Sigmoid colon (tissue), 7 donors: ENCODE data around the gene PKMYT1. TPM values are rescaled to one million over a fixed set of nuclear protein-coding genes. Genes with fewer than 3 reads are reported as not detected.

ENCODE experiments used
- DNase-seq: peaks from one replicate; pipeline ENCODE4 v3.0.0-alpha.2; 2019
- H3K27ac ChIP-seq, 4 donors: fragments of 200-600 bp; sonication (generic); one replicate each; pipeline ENCODE4 v1.5.1; 2016 to 2019; ENCODE audit warnings: mild to moderate bottlenecking in 1 of 4
- H3K27me3 ChIP-seq, 3 donors: fragments of 200-600 bp; sonication (generic); one replicate each; pipeline ENCODE4 v1.5.1; 2019; ENCODE audit warnings: mild to moderate bottlenecking in 1 of 3
- H3K36me3 ChIP-seq, 4 donors: fragments of 200-600 bp; sonication (generic); one replicate each; pipeline ENCODE4 v1.5.1; 2016 to 2019
- H3K4me1 ChIP-seq, 4 donors: fragments of 200-600 bp; sonication (generic); one replicate each; pipeline ENCODE4 v1.5.1; 2017 to 2019
- H3K4me3 ChIP-seq, 4 donors: fragments of 200-600 bp; sonication (generic); one replicate each; pipeline ENCODE4 v1.5.1; 2017 to 2019; ENCODE audit warnings: mild to moderate bottlenecking in 2 of 4, moderate library complexity in 1 of 4
- H3K9me3 ChIP-seq, 4 donors: fragments of 200-600 bp in 3 of 4; sonication (generic) in 3 of 4; one replicate each; pipeline versions ENCODE4 v1.5.1 to v1.6.1; 2013 to 2019
- EP300 ChIP-seq, 4 donors: sonication (generic); formaldehyde crosslinking; IDR thresholded peaks; one replicate each; pipeline ENCODE4 v1.6.1; 2017; ENCODE audit warnings: antibody characterized with exemption in 4 of 4
- POLR2A ChIP-seq, 2 donors: fragments of 450-650 bp; IDR thresholded peaks; one replicate each; pipeline ENCODE4 v1.6.1; 2016; ENCODE audit warnings: antibody characterized with exemption in 2 of 2, mild to moderate bottlenecking in 2 of 2, moderate library complexity in 2 of 2
- POLR2AphosphoS5 ChIP-seq, 4 donors: sonication (generic); formaldehyde crosslinking; IDR thresholded peaks; one replicate each; pipeline ENCODE4 v1.6.1; 2017; ENCODE audit warnings: antibody characterized with exemption in 4 of 4
- WGBS, 2 donors: extraction: QIAGEN DNeasy Blood & Tissue Kit; methylation state at CpG; one replicate each; pipeline ENCODE4 v1.1.7; 2013; 5-methylcytosine and 5-hydroxymethylcytosine counted together
- intact Hi-C: fragments of 100-400 bp; cut with DNase I; formaldehyde crosslinking; loops from one replicate; pipeline ENCODE4 v1.15.1; 2023
- polyA plus RNA-seq, 3 donors: library from polyadenylated mRNA; stranded (reverse); fragments of 200-250 nt; gene quantifications; one replicate each; pipeline ENCODE4 v1.2.3, GENCODE V29; 2013
- total RNA-seq, 4 donors: library from RNA; depleted of rRNA; stranded (reverse); fragments of >200 nt; gene quantifications; one replicate each; pipeline ENCODE4 v1.1.0, GENCODE V29; 2016
- TF ChIP-seq, protein P1 (sequence below), 4 experiments: fragments of 450-650 bp in 3 of 4; fragments of 200-600 bp in 1 of 4; IDR thresholded peaks; one replicate each; pipeline ENCODE4 v1.5.1; 2016 to 2019; ENCODE audit warnings: antibody characterized with exemption in 4 of 4, mild to moderate bottlenecking in 3 of 4, moderate library complexity in 2 of 4
- donor health status: healthy with polysubstance abuse.
- donor health status: Bipolar disorder and iron deficiency.
- donor health status: healthy.

PKMYT1 gene
- total and polyA plus RNA-seq, 7 donors = 0.95 to 33.1 (median 2.9) TPM; not detected in 3

DNA sequence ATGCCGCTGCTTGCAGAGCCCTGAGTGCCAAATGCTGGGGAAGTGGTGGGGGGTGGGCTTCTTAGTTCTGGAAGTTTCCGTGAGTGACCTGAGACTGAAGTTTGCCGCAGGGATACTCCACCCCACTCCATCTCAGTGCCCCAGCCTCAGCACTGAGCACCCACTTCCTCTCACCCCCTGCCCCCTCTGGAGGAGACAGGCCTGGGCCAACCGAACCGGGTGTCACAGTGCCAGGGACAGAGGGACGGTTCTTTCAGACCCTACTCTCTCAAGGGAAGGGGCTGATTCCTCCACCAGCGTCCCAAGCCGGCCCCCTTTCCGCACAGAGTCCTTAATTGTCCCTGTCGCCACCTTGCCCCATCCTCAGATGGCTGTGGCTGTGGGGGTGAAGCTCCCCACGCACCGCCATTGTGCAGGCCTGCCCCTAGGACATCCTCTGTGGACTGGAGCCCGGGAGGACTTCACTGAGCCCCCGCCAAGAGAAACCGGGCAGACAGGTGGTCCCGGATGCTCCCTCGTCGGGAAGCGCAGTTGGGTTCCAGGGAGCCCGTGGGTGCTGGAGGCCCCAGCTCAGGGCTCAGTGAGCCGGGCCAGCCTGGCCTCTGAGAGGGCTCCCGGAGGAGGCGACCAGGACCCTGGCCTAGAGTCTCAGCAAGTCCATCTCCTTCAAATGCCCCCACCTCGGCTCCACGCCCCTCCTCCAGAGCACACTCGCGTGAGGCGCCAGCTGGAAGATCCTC is 17.7 kb downstream of the PKMYT1 start:
- intact Hi-C loops = no loop called here
- Histone ChIP-seq H3K36me3 (no peaks in the 10 kb centered on the region), H3K27me3 (peaks cover 56 to 93% (median 83%) of the 10 kb centered on the region in 3 donors), H3K4me1 (peaks cover 0 to 42% (median 37%) of the 10 kb centered on the region in 4 donors), H3K4me3 (no peak overlapping the region), H3K27ac (no peak overlapping the region), H3K9me3 (no peaks in the 10 kb centered on the region)
- DNase-seq = no peak
- no peak for TF ChIP-seq EP300 (IDR thresholded peaks at IDR 0.05)
- TF ChIP-seq, protein P1, sequence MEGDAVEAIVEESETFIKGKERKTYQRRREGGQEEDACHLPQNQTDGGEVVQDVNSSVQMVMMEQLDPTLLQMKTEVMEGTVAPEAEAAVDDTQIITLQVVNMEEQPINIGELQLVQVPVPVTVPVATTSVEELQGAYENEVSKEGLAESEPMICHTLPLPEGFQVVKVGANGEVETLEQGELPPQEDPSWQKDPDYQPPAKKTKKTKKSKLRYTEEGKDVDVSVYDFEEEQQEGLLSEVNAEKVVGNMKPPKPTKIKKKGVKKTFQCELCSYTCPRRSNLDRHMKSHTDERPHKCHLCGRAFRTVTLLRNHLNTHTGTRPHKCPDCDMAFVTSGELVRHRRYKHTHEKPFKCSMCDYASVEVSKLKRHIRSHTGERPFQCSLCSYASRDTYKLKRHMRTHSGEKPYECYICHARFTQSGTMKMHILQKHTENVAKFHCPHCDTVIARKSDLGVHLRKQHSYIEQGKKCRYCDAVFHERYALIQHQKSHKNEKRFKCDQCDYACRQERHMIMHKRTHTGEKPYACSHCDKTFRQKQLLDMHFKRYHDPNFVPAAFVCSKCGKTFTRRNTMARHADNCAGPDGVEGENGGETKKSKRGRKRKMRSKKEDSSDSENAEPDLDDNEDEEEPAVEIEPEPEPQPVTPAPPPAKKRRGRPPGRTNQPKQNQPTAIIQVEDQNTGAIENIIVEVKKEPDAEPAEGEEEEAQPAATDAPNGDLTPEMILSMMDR (IDR thresholded peaks at IDR 0.05) = no peak
- no peak for TF ChIP-seq POLR2AphosphoS5 (IDR thresholded peaks at IDR 0.05)
- no peak for TF ChIP-seq POLR2A (IDR thresholded peaks at IDR 0.05)
- 19 to 30% methylated on average over 28 of the region's 28 CpGs for WGBS, 2 donors

DNA sequence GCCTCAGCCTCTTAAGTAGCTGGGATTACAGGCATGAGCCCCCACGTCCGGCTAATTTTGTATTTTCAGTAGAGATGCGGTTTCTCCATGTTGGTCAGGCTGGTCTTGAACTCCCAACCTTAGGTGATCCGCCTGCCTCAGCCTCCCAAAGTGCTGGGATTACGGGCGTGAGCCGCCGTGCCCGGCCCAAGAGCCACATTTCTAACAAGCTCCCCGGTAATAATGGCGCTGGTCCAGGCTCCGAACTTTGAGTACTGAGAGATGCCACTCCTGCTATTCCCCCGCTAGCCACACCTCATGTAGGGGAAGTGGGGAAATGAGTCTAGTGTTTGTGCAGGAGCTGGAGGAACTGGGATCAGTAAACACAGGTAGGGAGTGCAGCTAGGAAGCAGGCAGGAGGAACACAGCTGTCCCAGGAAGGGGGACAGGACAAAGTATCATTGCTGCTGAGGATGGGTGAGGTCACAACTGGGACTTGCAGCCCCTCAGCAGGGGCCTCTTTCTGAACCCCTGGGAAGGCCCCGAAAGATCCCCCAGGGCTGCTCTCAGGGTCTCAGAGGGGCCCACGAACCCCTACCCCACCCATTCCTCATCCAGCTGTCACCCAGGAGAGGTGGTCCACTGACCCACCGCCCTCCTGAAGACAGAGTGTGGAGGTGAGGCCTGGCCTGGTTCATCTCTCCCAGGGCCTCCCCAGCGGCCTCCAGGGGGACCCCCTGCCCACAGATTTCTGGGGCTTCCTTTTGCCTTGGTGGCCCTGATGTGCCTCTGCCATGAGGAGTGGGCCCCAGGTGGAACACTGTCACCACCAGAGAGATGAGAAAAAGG is 19.8 kb downstream of the PKMYT1 start:
- H3K36me3 ChIP-seq = no peaks in the 10 kb centered on the region
- no peak for DNase-seq
- H3K9me3 ChIP-seq = no peaks in the 10 kb centered on the region
- H3K27ac ChIP-seq = no peak overlapping the region
- no peak for TF ChIP-seq POLR2A (IDR thresholded peaks at IDR 0.05)
- TF ChIP-seq, protein P1 (IDR thresholded peaks at IDR 0.05) = no peak
- TF ChIP-seq POLR2AphosphoS5 (IDR thresholded peaks at IDR 0.05) = no peak
- TF ChIP-seq EP300 (IDR thresholded peaks at IDR 0.05) = no peak
- WGBS, 2 donors = 39 to 70% methylated on average over 17 of the region's 17 CpGs
- H3K27me3 ChIP-seq = peaks cover 34 to 93% (median 80%) of the 10 kb centered on the region in 3 donors
- H3K4me1 ChIP-seq = peaks cover 0 to 29% (median 27%) of the 10 kb centered on the region in 4 donors
- H3K4me3 ChIP-seq = no peak overlapping the region
- intact Hi-C loops = no loop called here

DNA sequence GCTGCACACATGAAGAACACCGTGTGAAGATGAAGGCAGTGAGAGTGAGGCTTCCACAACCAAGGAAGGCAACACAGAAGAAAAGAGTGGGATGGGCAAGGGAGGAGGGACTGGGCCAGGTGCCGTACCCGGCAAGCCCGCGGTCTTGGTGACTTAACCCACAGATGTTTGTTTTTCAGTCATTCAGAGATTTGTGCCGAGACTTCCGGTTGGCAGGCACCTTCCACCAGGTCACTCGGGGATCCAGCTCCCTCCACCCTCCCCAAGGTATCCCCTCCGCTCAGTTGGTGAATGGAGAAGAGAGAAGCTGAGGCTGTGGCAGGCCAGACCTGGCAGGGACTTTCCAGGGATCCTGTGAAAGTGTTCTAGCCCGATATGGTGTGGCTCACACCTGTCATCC is 21.0 kb downstream of the PKMYT1 start:
- no peak overlapping the region for H3K27ac ChIP-seq
- peaks cover 23 to 92% (median 77%) of the 10 kb centered on the region in 3 donors for H3K27me3 ChIP-seq
- H3K36me3 ChIP-seq = no peaks in the 10 kb centered on the region
- intact Hi-C loops = no loop called here
- no peak for DNase-seq
- WGBS, 2 donors = 15 to 65% methylated on average over 10 of the region's 10 CpGs
- no peaks in the 10 kb centered on the region for H3K9me3 ChIP-seq
- H3K4me3 ChIP-seq = no peak overlapping the region
- TF ChIP-seq, protein P1 (IDR thresholded peaks at IDR 0.05) = no peak
- TF ChIP-seq POLR2AphosphoS5 (IDR thresholded peaks at IDR 0.05) = no peak
- no peak for TF ChIP-seq EP300 (IDR thresholded peaks at IDR 0.05)
- TF ChIP-seq POLR2A (IDR thresholded peaks at IDR 0.05) = no peak
- H3K4me1 ChIP-seq = peaks cover 0 to 17% (median 16%) of the 10 kb centered on the region in 4 donors

DNA sequence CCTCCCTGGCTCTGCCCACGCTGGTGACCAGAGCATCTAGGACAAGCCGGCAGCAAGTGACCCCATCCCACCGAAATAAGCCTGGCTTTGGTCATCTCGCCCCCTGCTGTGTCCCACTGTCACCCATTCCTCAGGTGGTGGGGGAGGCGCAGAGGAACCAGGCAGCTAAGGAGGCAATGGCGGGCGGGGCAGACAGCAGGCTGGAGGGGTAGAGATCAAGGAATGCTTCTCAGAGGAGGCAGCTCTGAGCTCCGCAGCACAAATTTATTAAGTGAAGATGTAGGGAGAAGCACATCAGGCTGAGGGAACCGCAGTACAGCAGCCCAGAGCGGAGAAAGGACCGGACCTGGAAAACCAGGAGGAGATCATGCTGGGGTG is 23.7 kb downstream of the PKMYT1 start:
- peaks cover 0 to 66% (median 51%) of the 10 kb centered on the region in 3 donors for H3K27me3 ChIP-seq
- WGBS, 2 donors = 87 to 91% methylated on average over 11 of the region's 11 CpGs

More for the DNA sequence above, 23.7 kb downstream of the PKMYT1 start:
- Histone ChIP-seq H3K9me3 (no peaks in the 10 kb centered on the region), H3K4me3 (no peak overlapping the region), H3K36me3 (no peaks in the 10 kb centered on the region), H3K27ac (no peak overlapping the region), H3K4me1 (no peaks in the 10 kb centered on the region)
- DNase-seq = no peak
- TF ChIP-seq POLR2AphosphoS5 (IDR thresholded peaks at IDR 0.05) (no peak), EP300 (IDR thresholded peaks at IDR 0.05) (no peak), POLR2A (IDR thresholded peaks at IDR 0.05) (no peak)
- TF ChIP-seq, protein P1 (IDR thresholded peaks at IDR 0.05) = no peak
- intact Hi-C loops = no loop called here
